ENCODE data around the gene MAPK4. TPM values are rescaled to one million over a fixed set of nuclear protein-coding genes. Genes with fewer than 3 reads are reported as not detected.

The MAPK4 gene
- total and polyA plus RNA-seq, 7 donors: 0.60 to 16.1 (median 8.8) TPM; not detected in 1

GRCh38 chr18:50582500-50582899 is 22.6 kb downstream of the MAPK4 start:
- H3K27me3 ChIP-seq: no peaks in the 10 kb centered on the region
- intact Hi-C loops (cut with DNase I): no loop called here
- no peaks in the 10 kb centered on the region for H3K36me3 ChIP-seq
- WGBS, 2 donors: 90 to 93% methylated on average over 4 of the region's 4 CpGs
- no peaks in the 10 kb centered on the region for H3K9me3 ChIP-seq
- no peak for DNase-seq
- H3K4me1 ChIP-seq: no peaks in the 10 kb centered on the region
- no peak for TF ChIP-seq POLR2AphosphoS5 (IDR thresholded peaks at IDR 0.05)
- no peak for TF ChIP-seq POLR2A (IDR thresholded peaks at IDR 0.05)
- no peak for TF ChIP-seq EP300 (IDR thresholded peaks at IDR 0.05)
- TF ChIP-seq, protein P1, sequence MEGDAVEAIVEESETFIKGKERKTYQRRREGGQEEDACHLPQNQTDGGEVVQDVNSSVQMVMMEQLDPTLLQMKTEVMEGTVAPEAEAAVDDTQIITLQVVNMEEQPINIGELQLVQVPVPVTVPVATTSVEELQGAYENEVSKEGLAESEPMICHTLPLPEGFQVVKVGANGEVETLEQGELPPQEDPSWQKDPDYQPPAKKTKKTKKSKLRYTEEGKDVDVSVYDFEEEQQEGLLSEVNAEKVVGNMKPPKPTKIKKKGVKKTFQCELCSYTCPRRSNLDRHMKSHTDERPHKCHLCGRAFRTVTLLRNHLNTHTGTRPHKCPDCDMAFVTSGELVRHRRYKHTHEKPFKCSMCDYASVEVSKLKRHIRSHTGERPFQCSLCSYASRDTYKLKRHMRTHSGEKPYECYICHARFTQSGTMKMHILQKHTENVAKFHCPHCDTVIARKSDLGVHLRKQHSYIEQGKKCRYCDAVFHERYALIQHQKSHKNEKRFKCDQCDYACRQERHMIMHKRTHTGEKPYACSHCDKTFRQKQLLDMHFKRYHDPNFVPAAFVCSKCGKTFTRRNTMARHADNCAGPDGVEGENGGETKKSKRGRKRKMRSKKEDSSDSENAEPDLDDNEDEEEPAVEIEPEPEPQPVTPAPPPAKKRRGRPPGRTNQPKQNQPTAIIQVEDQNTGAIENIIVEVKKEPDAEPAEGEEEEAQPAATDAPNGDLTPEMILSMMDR (IDR thresholded peaks at IDR 0.05): no peak
- no peak overlapping the region for H3K27ac ChIP-seq
- no peak overlapping the region for H3K4me3 ChIP-seq

- Histone ChIP-seq H3K4me1 (no peaks in the 10 kb centered on the region), H3K27me3 (no peaks in the 10 kb centered on the region), H3K4me3 (no peak overlapping the region), H3K36me3 (no peaks in the 10 kb centered on the region), H3K27ac (no peak overlapping the region), H3K9me3 (no peaks in the 10 kb centered on the region)
- TF ChIP-seq POLR2A (IDR thresholded peaks at IDR 0.05) (no peak), EP300 (IDR thresholded peaks at IDR 0.05) (no peak), POLR2AphosphoS5 (IDR thresholded peaks at IDR 0.05) (no peak)
- TF ChIP-seq, protein P1 (IDR thresholded peaks at IDR 0.05): no peak
- DNase-seq: no peak
- intact Hi-C loops (cut with DNase I): no loop called here
Measured at GRCh38 chr18:50586710-50587109, 26.8 kb downstream of the MAPK4 start.

DNA sequence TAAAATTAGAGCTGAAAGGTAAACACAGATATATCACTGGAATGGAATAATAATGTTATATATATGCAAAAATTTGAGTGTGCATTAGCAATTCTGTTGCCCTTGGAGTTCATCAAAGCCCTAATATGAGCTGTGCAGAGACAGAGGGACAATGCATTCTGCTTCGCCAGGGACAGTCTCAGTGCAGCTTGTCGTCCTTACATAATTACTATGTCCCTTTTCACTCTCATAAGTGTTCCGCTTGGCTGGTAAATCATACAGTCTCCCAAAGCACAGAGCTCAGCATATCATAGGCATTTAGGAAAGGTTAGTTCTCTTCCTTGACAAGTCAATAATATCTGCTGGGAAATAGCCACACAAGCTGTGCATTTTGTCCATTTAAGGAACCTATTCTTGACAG is 30.7 kb downstream of the MAPK4 start:
- H3K36me3 ChIP-seq: no peaks in the 10 kb centered on the region
- 89 to 94% methylated on average over 3 of the region's 3 CpGs for WGBS, 2 donors
- H3K27ac ChIP-seq: no peak overlapping the region
- H3K9me3 ChIP-seq: no peaks in the 10 kb centered on the region
- intact Hi-C loops (cut with DNase I): no loop called here
- H3K4me1 ChIP-seq: peaks cover 0 to 2% (median under 1%) of the 10 kb centered on the region in 4 donors
- DNase-seq: no peak
- no peaks in the 10 kb centered on the region for H3K27me3 ChIP-seq
- TF ChIP-seq POLR2A (IDR thresholded peaks at IDR 0.05) (no peak), EP300 (IDR thresholded peaks at IDR 0.05) (no peak), POLR2AphosphoS5 (IDR thresholded peaks at IDR 0.05) (no peak)
- TF ChIP-seq, protein P1 (IDR thresholded peaks at IDR 0.05): no peak
- no peak overlapping the region for H3K4me3 ChIP-seq

- DNase-seq: no peak
- TF ChIP-seq POLR2AphosphoS5 (IDR thresholded peaks at IDR 0.05): no peak
- intact Hi-C loops (cut with DNase I): no loop called here
- WGBS, 2 donors: 91 to 94% methylated on average over 5 of the region's 5 CpGs
- no peaks in the 10 kb centered on the region for H3K36me3 ChIP-seq
- no peaks in the 10 kb centered on the region for H3K27me3 ChIP-seq
- no peak overlapping the region for H3K4me3 ChIP-seq
- no peak overlapping the region for H3K27ac ChIP-seq
- no peaks in the 10 kb centered on the region for H3K9me3 ChIP-seq
- H3K4me1 ChIP-seq: peaks cover 0 to 13% (median 5%) of the 10 kb centered on the region in 4 donors
Measured at GRCh38 chr18:50594012-50594411, 34.1 kb downstream of the MAPK4 start.

GRCh38 chr18:50594942-50595341 is 35.1 kb downstream of the MAPK4 start:
- intact Hi-C loops (cut with DNase I): no loop called here
- H3K36me3 ChIP-seq: no peaks in the 10 kb centered on the region
- no peak overlapping the region for H3K4me3 ChIP-seq
- no peak for TF ChIP-seq EP300 (IDR thresholded peaks at IDR 0.05)
- TF ChIP-seq, protein P1 (IDR thresholded peaks at IDR 0.05): no peak
- no peak for TF ChIP-seq POLR2AphosphoS5 (IDR thresholded peaks at IDR 0.05)
- TF ChIP-seq POLR2A (IDR thresholded peaks at IDR 0.05): no peak
- peaks cover 0 to 13% (median 5%) of the 10 kb centered on the region in 4 donors for H3K4me1 ChIP-seq
- no peaks in the 10 kb centered on the region for H3K9me3 ChIP-seq
- H3K27me3 ChIP-seq: no peaks in the 10 kb centered on the region
- peak overlapping the region in 1 of 4 donors; percentile 26 for H3K27ac ChIP-seq
- no peak for DNase-seq
- 15 to 60% methylated on average over 4 of the region's 4 CpGs for WGBS, 2 donors

Measured in sigmoid colon (tissue), 7 donors.